Neural cell (in vitro differentiated cells): ENCODE measurements around the gene KIF23. TPM values are rescaled to one million over a fixed set of nuclear protein-coding genes. Genes with fewer than 3 reads are reported as not detected.

Experiments
- H2AFZ ChIP-seq: fragments of 200-600, 300-800 bp; sonication (generic), shearing (Covaris generic); 2 replicates; pipeline ENCODE4 v1.6.0; 2014; ENCODE audit warnings: low read depth, mild to moderate bottlenecking, antibody characterized with exemption, low read length, moderate library complexity
- H3F3A ChIP-seq: fragments of 200-600 bp; shearing (Covaris generic); 2 replicates; pipeline ENCODE4 v1.6.1; 2016; ENCODE audit warnings: mild to moderate bottlenecking, moderate library complexity, mixed read lengths, antibody characterized with exemption, low read length; ENCODE audit not compliant: insufficient read depth, poor library complexity, severe bottlenecking
- H3K27ac ChIP-seq: fragments of 200-600, 300-800 bp; sonication (generic), shearing (Covaris generic); 2 replicates; pipeline ENCODE4 v1.5.1; 2014; ENCODE audit warnings: mild to moderate bottlenecking, low read length, moderate library complexity
- H3K27me3 ChIP-seq: fragments of 300-800, 200-600 bp; sonication (generic), shearing (Covaris generic); 2 replicates; pipeline ENCODE4 v1.6.0; 2014; ENCODE audit warnings: mild to moderate bottlenecking, low read depth, low read length, moderate library complexity; ENCODE audit not compliant: insufficient read depth
- H3K36me3 ChIP-seq: fragments of 300-800, 200-600 bp; sonication (generic), shearing (Covaris generic); 2 replicates; pipeline ENCODE4 v1.5.1; 2014; ENCODE audit warnings: mild to moderate bottlenecking, antibody characterized with exemption, low read length, moderate library complexity; ENCODE audit not compliant: insufficient read depth
- H3K4me2 ChIP-seq: fragments of 300-800, 200-600 bp; sonication (generic), shearing (Covaris generic); 2 replicates; pipeline ENCODE4 v1.6.0; 2014; ENCODE audit warnings: mild to moderate bottlenecking, low read length
- H3K4me3 ChIP-seq: fragments of 300-800, 200-600 bp; sonication (generic), shearing (Covaris generic); 2 replicates; pipeline ENCODE4 v1.5.1; 2014; ENCODE audit warnings: mild to moderate bottlenecking, low read length, moderate library complexity
- H3K79me2 ChIP-seq: fragments of 200-600 bp; shearing (Covaris generic); replicated peaks from 2 replicates; pipeline ENCODE4 v1.6.0; 2014; ENCODE audit warnings: mild to moderate bottlenecking, low read length, moderate library complexity; ENCODE audit not compliant: insufficient read depth
- H3K9ac ChIP-seq: fragments of 300-800, 200-600 bp; sonication (generic), shearing (Covaris generic); 2 replicates; pipeline ENCODE4 v1.6.1; 2016; ENCODE audit warnings: mild to moderate bottlenecking, low read length, mixed read lengths
- H3K9me2 ChIP-seq: fragments of 200-600 bp; shearing (Covaris generic); 2 replicates; pipeline ENCODE4 v1.6.1; 2016; ENCODE audit warnings: mild to moderate bottlenecking, low read length, mixed read lengths; ENCODE audit not compliant: insufficient read depth
- H3K9me3 ChIP-seq: fragments of 200-600, 300-800 bp; sonication (generic), shearing (Covaris generic); 2 replicates; pipeline ENCODE4 v1.6.1; 2016; ENCODE audit warnings: mild to moderate bottlenecking, mixed run types, low read length, moderate library complexity, mixed read lengths
- H4K20me1 ChIP-seq: fragments of 200-600 bp; shearing (Covaris generic); 2 replicates; pipeline ENCODE4 v1.6.1; 2016; ENCODE audit warnings: mild to moderate bottlenecking, mixed run types; ENCODE audit not compliant: insufficient read depth
- CTCF ChIP-seq: fragments of 450-650 bp; IDR thresholded peaks from 2 replicates; pipeline ENCODE4 v1.5.1; 2014; ENCODE audit warnings: antibody characterized with exemption, mild to moderate bottlenecking, moderate library complexity; ENCODE audit not compliant: poor library complexity, severe bottlenecking
- EP300 ChIP-seq: fragments of 450-650 bp; conservative IDR thresholded peaks from 2 replicates; pipeline ENCODE4 v1.6.1; 2014; ENCODE audit warnings: antibody characterized with exemption, mild to moderate bottlenecking, moderate library complexity; ENCODE audit not compliant: poor library complexity, severe bottlenecking
- EZH2 ChIP-seq: fragments of 200-600, 300-800 bp; shearing (Covaris generic), sonication (generic); IDR thresholded peaks from 2 replicates; pipeline ENCODE4 v1.6.1; 2014; ENCODE audit warnings: antibody characterized with exemption, low read length, borderline replicate concordance, mild to moderate bottlenecking; ENCODE audit not compliant: insufficient read depth, poor library complexity, severe bottlenecking
- MXI1 ChIP-seq: fragments of 450-650 bp; conservative IDR thresholded peaks from 2 replicates; pipeline ENCODE4 v1.6.1; 2014; ENCODE audit warnings: antibody characterized with exemption, mild to moderate bottlenecking; ENCODE audit not compliant: poor library complexity, severe bottlenecking
- POLR2AphosphoS5 ChIP-seq: IDR thresholded peaks from 2 replicates; pipeline ENCODE4 v1.6.1; 2012
- RAD21 ChIP-seq: fragments of 450-650 bp; conservative IDR thresholded peaks from 2 replicates; pipeline ENCODE4 v1.6.1; 2014; ENCODE audit warnings: antibody characterized with exemption, mild to moderate bottlenecking, moderate library complexity
- SMC3 ChIP-seq: fragments of 450-650 bp; conservative IDR thresholded peaks from 2 replicates; pipeline ENCODE4 v1.6.1; 2014; ENCODE audit warnings: antibody characterized with exemption, mild to moderate bottlenecking, moderate library complexity; ENCODE audit not compliant: poor library complexity
- TAF1 ChIP-seq: IDR thresholded peaks from 2 replicates; pipeline ENCODE4 v1.6.1; 2012; ENCODE audit warnings: low read depth
- polyA plus RNA-seq: library from polyadenylated mRNA; depleted of rRNA; stranded (reverse); fragments of >200 nt; gene quantifications from 2 replicates; pipeline ENCODE4 v1.2.3, GENCODE V29; 2014
- TF ChIP-seq, protein P1 (sequence below): IDR thresholded peaks from 2 replicates; pipeline ENCODE4 v1.6.1; 2012; ENCODE audit warnings: borderline replicate concordance

Gene KIF23
- polyA plus RNA-seq, 1 donor from 2014 or later = 1.7 TPM

GRCh38 chr15:69482686-69483256 is 68.6 kb downstream of the KIF23 start:
- Histone ChIP-seq H3K36me3 (no peaks in the 10 kb centered on the region), H3K27ac (no peak overlapping the region), H3K9ac (no peak overlapping the region), H3K79me2 (no peaks in the 10 kb centered on the region), H2AFZ (no peak overlapping the region), H3K9me2 (no peaks in the 10 kb centered on the region), H3F3A (no peaks in the 10 kb centered on the region), H3K4me3 (no peak overlapping the region), H3K4me2 (no peak overlapping the region), H3K27me3 (no peaks in the 10 kb centered on the region), H4K20me1 (no peaks in the 10 kb centered on the region), H3K9me3 (peaks cover 4% of the 10 kb centered on the region)
- TF ChIP-seq SMC3 (no peak), EP300 (no peak), MXI1 (no peak)

- no peak overlapping the region for H2AFZ ChIP-seq
- no peak overlapping the region for H3K4me2 ChIP-seq
- H3K79me2 ChIP-seq = no peaks in the 10 kb centered on the region
- H3K27ac ChIP-seq = no peak overlapping the region
- no peak overlapping the region for H3K4me3 ChIP-seq
- no peaks in the 10 kb centered on the region for H3F3A ChIP-seq
- peaks cover 4% of the 10 kb centered on the region for H3K9me3 ChIP-seq
- TF ChIP-seq TAF1 (no peak), EP300 (no peak), SMC3 (no peak), EZH2 (no peak)
- TF ChIP-seq, protein P1, sequence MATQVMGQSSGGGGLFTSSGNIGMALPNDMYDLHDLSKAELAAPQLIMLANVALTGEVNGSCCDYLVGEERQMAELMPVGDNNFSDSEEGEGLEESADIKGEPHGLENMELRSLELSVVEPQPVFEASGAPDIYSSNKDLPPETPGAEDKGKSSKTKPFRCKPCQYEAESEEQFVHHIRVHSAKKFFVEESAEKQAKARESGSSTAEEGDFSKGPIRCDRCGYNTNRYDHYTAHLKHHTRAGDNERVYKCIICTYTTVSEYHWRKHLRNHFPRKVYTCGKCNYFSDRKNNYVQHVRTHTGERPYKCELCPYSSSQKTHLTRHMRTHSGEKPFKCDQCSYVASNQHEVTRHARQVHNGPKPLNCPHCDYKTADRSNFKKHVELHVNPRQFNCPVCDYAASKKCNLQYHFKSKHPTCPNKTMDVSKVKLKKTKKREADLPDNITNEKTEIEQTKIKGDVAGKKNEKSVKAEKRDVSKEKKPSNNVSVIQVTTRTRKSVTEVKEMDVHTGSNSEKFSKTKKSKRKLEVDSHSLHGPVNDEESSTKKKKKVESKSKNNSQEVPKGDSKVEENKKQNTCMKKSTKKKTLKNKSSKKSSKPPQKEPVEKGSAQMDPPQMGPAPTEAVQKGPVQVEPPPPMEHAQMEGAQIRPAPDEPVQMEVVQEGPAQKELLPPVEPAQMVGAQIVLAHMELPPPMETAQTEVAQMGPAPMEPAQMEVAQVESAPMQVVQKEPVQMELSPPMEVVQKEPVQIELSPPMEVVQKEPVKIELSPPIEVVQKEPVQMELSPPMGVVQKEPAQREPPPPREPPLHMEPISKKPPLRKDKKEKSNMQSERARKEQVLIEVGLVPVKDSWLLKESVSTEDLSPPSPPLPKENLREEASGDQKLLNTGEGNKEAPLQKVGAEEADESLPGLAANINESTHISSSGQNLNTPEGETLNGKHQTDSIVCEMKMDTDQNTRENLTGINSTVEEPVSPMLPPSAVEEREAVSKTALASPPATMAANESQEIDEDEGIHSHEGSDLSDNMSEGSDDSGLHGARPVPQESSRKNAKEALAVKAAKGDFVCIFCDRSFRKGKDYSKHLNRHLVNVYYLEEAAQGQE = no peak
- H3K9me2 ChIP-seq = no peaks in the 10 kb centered on the region
- H3K36me3 ChIP-seq = no peaks in the 10 kb centered on the region
- H3K27me3 ChIP-seq = no peaks in the 10 kb centered on the region
- no peak overlapping the region for H3K9ac ChIP-seq
- no peaks in the 10 kb centered on the region for H4K20me1 ChIP-seq
These were observed 70.7 kb downstream of the KIF23 start for GRCh38 chr15:69484837-69485236.

- H3K27ac ChIP-seq = no peak overlapping the region
- H3K9me2 ChIP-seq = no peaks in the 10 kb centered on the region
- no peaks in the 10 kb centered on the region for H3K36me3 ChIP-seq
- H3K27me3 ChIP-seq = no peaks in the 10 kb centered on the region
- H3K9ac ChIP-seq = no peak overlapping the region
- H2AFZ ChIP-seq = no peak overlapping the region
- no peaks in the 10 kb centered on the region for H3K79me2 ChIP-seq
- no peak overlapping the region for H3K4me2 ChIP-seq
- no peak overlapping the region for H3K4me3 ChIP-seq
- H3F3A ChIP-seq = no peaks in the 10 kb centered on the region
- no peaks in the 10 kb centered on the region for H4K20me1 ChIP-seq
- no peak for TF ChIP-seq EZH2
- TF ChIP-seq POLR2AphosphoS5 = no peak
- TF ChIP-seq MXI1 = no peak
- no peak for TF ChIP-seq RAD21
- TF ChIP-seq, protein P1 = no peak
- TF ChIP-seq SMC3 = no peak
- no peak for TF ChIP-seq CTCF
- TF ChIP-seq EP300 = no peak
- no peak for TF ChIP-seq TAF1
- H3K9me3 ChIP-seq = peaks cover 6% of the 10 kb centered on the region
These were observed 72.4 kb downstream of the KIF23 start for GRCh38 chr15:69486481-69487110.
